Mucosa of descending colon (tissue), 3 donors: ENCODE measurements around the gene DUXA. TPM values are rescaled to one million over a fixed set of nuclear protein-coding genes. Genes with fewer than 3 reads are reported as not detected.
"Not testable (repeated sequence)": the region's sequence is repeated elsewhere in the genome, so short reads cannot be mapped to it uniquely, and the experiment has no call there.

Source experiments
- ATAC-seq: fragments of 200-7000 bp; cut with Tn5 transposase; one replicate; pipeline ENCODE4 v1.9.1; 2020; ENCODE audit warnings: mild to moderate bottlenecking, moderate library complexity
- DNase-seq, 3 donors: peaks; one replicate each; pipeline ENCODE4 v3.0.0-alpha.2; 2020
- H3K36me3 ChIP-seq: fragments of 200-600 bp; one replicate; pipeline ENCODE4 v1.8.0; 2021; ENCODE audit warnings: low read depth, mild to moderate bottlenecking
- H3K4me1 ChIP-seq: fragments of 200-600 bp; one replicate; pipeline ENCODE4 v1.8.0; 2021; ENCODE audit warnings: low read depth, mild to moderate bottlenecking
- H3K4me3 ChIP-seq: fragments of 200-600 bp; one replicate; pipeline ENCODE4 v1.8.0; 2021; ENCODE audit warnings: mild to moderate bottlenecking
- H3K9me3 ChIP-seq: fragments of 200-600 bp; one replicate; pipeline ENCODE4 v1.8.0; 2021; ENCODE audit warnings: mild to moderate bottlenecking
- intact Hi-C, 2 donors: fragments of 100-400 bp; cut with DNase I in 1 of 2; cut with micrococcal nuclease in 1 of 2; formaldehyde crosslinking; loops; one replicate each; pipeline versions ENCODE4 v1.11.0 to v1.11.1; 2022; cut with DNase I, micrococcal nuclease
- long read RNA-seq, 2 donors: library from polyadenylated mRNA; unstranded; transcript quantifications; one replicate each; pipeline ENCODE4 v2.0.0, GENCODE V29; 2019 to 2021
- total RNA-seq, 3 donors: library from RNA; stranded (reverse); fragmentation: NEBNext Ultra II Directional in 2 of 3; extraction: Animal tissue kit (Norgen Biotek cat#: 25700) in 2 of 3; gene quantifications; one replicate each; pipeline versions ENCODE4 v1.2.1 to v1.2.4, GENCODE V29; 2021 to 2023
- TF ChIP-seq, protein P1 (sequence below): fragments of 200-600 bp; IDR thresholded peaks from one replicate; pipeline ENCODE4 v1.8.0; 2022; ENCODE audit warnings: antibody characterized with exemption, mild to moderate bottlenecking
- donor health status: DM: no; HTN: no; CAD: no; lungs with moderate emphysema.
- donor health status: DM: no; HTN: no; CAD: no.
- donor health status: DM: no; HTN: yes; CAD: no.

DUXA gene
- not detected for total RNA-seq
- long read RNA-seq, donor 1, result 0 reads
- long read RNA-seq, donor 2, result 0 reads

DNA sequence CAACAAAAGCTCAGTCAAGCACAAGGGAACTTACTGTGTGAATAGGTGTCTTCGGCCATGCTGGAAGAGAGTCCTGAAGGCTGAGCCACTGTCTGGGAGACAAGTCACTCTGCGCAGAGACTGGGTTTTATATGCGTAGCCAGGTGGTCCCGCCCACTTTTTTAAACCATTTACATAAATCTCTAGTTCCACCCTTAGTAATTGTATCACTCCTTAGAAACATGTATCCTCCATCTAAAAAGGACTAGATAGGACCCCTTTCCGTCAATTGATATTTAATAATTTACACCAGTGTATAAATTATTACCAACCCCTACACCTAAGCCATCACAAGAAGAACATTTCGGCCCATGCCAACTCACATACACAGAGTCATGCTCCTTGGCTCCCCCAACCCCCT is at the start of gene DUXA:
DUXA (minus strand) TSS at position 101 of the 400 bp plus-strand sequence; CDS start at position 59, 42 bp downstream.
- no peaks in the 10 kb centered on the region for H3K9me3 ChIP-seq
- H3K4me3 ChIP-seq, result no peak within 1 kb of the TSS
- intact Hi-C loops, result no loop called here
- ATAC-seq (no peak), DNase-seq (no peak)
- no peaks in the 10 kb centered on the region for H3K36me3 ChIP-seq
- TF ChIP-seq, protein P1, sequence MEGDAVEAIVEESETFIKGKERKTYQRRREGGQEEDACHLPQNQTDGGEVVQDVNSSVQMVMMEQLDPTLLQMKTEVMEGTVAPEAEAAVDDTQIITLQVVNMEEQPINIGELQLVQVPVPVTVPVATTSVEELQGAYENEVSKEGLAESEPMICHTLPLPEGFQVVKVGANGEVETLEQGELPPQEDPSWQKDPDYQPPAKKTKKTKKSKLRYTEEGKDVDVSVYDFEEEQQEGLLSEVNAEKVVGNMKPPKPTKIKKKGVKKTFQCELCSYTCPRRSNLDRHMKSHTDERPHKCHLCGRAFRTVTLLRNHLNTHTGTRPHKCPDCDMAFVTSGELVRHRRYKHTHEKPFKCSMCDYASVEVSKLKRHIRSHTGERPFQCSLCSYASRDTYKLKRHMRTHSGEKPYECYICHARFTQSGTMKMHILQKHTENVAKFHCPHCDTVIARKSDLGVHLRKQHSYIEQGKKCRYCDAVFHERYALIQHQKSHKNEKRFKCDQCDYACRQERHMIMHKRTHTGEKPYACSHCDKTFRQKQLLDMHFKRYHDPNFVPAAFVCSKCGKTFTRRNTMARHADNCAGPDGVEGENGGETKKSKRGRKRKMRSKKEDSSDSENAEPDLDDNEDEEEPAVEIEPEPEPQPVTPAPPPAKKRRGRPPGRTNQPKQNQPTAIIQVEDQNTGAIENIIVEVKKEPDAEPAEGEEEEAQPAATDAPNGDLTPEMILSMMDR, result no peak
- no peaks in the 10 kb centered on the region for H3K4me1 ChIP-seq

DNA sequence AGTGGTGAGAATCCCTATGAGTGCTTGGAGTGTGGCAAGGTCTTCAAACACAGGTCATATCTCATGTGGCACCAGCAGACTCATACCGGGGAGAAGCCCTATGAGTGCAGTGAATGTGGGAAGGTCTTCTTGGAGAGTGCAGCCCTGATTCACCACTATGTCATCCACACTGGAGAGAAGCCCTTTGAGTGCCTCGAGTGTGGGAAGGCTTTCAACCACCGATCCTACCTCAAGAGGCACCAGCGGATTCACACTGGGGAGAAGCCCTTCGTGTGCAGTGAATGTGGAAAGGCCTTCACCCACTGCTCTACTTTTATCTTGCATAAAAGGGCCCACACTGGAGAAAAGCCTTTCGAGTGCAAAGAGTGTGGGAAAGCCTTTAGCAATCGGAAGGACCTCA is 44.8 kb upstream of the DUXA start:
- H3K36me3 ChIP-seq, result peaks cover 26% of the 10 kb centered on the region
- ATAC-seq (no peak), DNase-seq (no peak)
- H3K9me3 ChIP-seq, result peaks cover 39% of the 10 kb centered on the region
- intact Hi-C loops, result no loop called here
- TF ChIP-seq, protein P1, result no peak
- H3K4me3 ChIP-seq, result no peak overlapping the region
- H3K4me1 ChIP-seq, result no peaks in the 10 kb centered on the region

DNA sequence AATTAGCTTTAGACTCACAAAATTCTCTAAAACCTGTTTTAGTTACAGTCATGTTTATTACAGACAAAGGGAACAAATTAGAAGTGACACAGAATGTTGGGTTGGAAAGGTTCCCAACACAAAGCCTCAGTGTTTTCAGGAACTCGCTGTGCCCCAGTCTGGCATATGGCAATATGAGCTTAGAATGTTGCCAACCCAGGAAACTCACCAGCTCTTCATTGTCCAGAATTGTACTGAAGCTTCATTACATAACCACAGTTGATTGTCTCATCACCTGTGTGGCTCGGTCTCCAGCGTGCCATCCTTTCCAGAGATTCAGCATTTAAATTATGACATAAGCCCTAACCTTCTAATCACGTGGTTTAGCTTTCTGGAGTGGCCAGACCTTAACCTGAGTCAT is 43.1 kb upstream of the DUXA start:
- Histone ChIP-seq H3K4me3 (no peak overlapping the region), H3K9me3 (peaks cover 38% of the 10 kb centered on the region), H3K4me1 (no peaks in the 10 kb centered on the region), H3K36me3 (peaks cover 26% of the 10 kb centered on the region)
- intact Hi-C loops, result no loop called here
- no peak for DNase-seq
- TF ChIP-seq, protein P1, result no peak
- no peak for ATAC-seq

DNA sequence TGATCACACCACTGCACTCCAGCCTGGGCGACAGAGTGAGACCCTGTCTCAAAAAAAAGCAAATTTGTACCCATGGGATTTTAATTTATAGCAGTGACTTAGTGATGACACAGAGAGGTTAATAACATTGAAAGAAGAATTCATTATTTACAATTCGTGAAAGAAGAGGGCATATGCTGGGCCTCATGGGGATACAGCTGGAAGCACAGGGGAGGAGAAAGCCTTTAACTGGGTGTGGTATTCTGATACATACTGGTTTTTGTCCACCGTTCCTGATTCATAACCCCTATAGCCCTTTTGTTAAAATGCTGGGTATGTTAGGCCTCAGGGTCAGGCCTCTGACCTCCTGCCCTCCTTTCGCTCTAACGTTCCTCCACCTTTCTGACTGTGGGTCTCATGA is 34.9 kb upstream of the DUXA start:
- no peaks in the 10 kb centered on the region for H3K4me1 ChIP-seq
- ATAC-seq (no peak), DNase-seq (no peak)
- H3K36me3 ChIP-seq, result no peaks in the 10 kb centered on the region
- intact Hi-C loops, result no loop called here
- TF ChIP-seq, protein P1, result no peak
- H3K4me3 ChIP-seq, result no peak overlapping the region
- peaks cover 16% of the 10 kb centered on the region for H3K9me3 ChIP-seq

DNA sequence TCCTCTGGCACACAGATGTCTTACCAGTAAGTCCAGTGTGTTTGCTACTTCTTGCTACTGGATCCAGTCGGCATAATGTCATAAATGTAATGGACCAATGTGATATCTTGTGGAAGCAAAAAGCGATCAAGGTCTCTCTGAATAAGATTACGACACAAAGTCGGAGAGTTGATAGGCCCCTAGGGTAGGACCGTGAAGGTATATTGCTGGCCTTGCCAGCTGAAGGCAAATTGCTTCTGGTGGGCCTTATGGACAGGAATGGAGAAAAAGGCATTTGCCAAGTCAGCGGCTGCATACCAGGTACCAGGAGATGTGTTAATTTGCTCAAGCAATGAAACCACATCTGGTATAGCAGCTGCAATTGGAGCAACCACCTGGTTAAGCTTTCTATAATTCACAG is 30.6 kb upstream of the DUXA start:
- ATAC-seq, H3K4me1 ChIP-seq, H3K4me3 ChIP-seq, H3K36me3 ChIP-seq, intact Hi-C loops, H3K9me3 ChIP-seq, DNase-seq: not testable (repeated sequence)

DNA sequence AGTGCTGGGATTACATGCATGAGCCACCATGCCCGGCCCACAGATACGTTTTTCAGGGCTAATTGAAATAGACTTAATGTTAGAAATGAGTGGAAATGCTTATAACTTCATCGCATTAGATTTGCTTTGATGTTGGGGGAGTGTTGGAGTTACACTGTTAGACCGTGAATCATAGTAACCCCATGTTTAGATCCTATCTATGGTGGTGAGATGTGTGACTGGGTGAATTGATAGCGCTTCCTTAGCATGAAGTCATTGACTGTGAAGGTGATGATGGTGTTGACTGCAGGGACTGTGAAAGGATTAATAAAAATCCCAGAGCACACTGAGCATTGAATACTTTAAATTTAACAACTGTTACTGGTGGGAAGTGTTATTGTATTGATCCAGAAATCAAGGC is 25.7 kb upstream of the DUXA start:
- H3K36me3 ChIP-seq, result no peaks in the 10 kb centered on the region
- intact Hi-C loops, result no loop called here
- DNase-seq, result no peak
- ATAC-seq, result no peak
- H3K4me1 ChIP-seq, result peaks cover 9% of the 10 kb centered on the region
- no peak overlapping the region for H3K4me3 ChIP-seq
- H3K9me3 ChIP-seq, result peaks cover 15% of the 10 kb centered on the region
- TF ChIP-seq, protein P1, result no peak
